ENCODE results near the gene SNAP29. TPM values are rescaled to one million over a fixed set of nuclear protein-coding genes. Genes with fewer than 3 reads are reported as not detected.

SNAP29 gene
- total RNA-seq, 4 donors from 2014 or later, result 19.1 to 29.8 (median 22.8) TPM

DNA sequence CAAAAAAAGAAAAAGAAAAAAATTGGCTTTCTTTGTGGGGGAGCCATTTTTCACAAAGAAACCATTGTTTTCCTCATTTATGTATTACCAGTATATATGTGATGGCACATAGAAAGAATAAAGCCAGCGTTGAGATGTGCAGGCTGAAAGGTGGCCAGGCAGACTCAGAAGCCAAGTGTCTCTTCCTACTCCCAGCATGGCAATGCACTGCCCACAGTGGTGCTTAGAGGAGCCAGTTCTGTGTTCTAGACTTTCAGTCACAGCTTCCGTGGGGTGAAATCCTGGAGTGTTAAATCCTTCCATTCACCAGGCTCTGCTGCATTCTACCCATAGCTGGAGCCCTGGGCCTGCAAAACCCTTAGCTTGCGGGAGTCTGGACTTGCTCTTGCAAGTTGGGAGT, 18.9 kb downstream of the SNAP29 start:
- TF ChIP-seq EP300 (IDR thresholded peaks at IDR 0.05) (no peak), POLR2A (IDR thresholded peaks at IDR 0.05) (no peak), POLR2AphosphoS5 (IDR thresholded peaks at IDR 0.05) (no peak)
- TF ChIP-seq, protein P1, sequence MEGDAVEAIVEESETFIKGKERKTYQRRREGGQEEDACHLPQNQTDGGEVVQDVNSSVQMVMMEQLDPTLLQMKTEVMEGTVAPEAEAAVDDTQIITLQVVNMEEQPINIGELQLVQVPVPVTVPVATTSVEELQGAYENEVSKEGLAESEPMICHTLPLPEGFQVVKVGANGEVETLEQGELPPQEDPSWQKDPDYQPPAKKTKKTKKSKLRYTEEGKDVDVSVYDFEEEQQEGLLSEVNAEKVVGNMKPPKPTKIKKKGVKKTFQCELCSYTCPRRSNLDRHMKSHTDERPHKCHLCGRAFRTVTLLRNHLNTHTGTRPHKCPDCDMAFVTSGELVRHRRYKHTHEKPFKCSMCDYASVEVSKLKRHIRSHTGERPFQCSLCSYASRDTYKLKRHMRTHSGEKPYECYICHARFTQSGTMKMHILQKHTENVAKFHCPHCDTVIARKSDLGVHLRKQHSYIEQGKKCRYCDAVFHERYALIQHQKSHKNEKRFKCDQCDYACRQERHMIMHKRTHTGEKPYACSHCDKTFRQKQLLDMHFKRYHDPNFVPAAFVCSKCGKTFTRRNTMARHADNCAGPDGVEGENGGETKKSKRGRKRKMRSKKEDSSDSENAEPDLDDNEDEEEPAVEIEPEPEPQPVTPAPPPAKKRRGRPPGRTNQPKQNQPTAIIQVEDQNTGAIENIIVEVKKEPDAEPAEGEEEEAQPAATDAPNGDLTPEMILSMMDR (IDR thresholded peaks at IDR 0.05), result no peak
- H3K36me3 ChIP-seq, result peaks cover 68% of the 10 kb centered on the region
- 86% methylated on average over 3 of the region's 3 CpGs for WGBS
- DNase-seq (ENCODE audit: low spot score in 2 of 2), result no peak
- no peaks in the 10 kb centered on the region for H3K4me1 ChIP-seq
- no peaks in the 10 kb centered on the region for H3K9me3 ChIP-seq
- H3K27me3 ChIP-seq, result no peaks in the 10 kb centered on the region
- no peak overlapping the region for H3K4me3 ChIP-seq
- no peak overlapping the region for H3K27ac ChIP-seq

DNA sequence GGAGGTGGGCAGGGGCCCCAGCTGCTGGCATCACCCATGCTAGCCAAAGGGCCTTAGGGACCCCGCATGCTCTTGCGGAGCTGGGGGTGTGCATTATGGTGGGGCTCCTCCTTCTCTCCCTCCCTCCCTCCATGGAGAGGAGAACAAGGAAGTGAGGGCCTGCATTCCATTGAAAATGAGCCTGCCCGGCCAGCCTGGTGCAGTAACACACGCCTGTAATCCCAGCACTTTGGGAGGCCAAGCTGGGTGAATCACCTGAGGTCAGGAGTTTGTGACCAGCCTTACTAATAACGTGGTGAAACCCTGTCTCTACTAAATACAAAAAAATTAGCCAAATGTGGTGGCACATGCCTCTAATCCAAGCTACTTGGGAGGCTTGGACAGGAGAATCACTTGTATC, 22.4 kb downstream of the SNAP29 start:
- Histone ChIP-seq H3K27me3 (no peaks in the 10 kb centered on the region), H3K36me3 (peaks cover 65% of the 10 kb centered on the region), H3K27ac (no peak overlapping the region), H3K4me1 (peaks cover 5% of the 10 kb centered on the region), H3K9me3 (no peaks in the 10 kb centered on the region), H3K4me3 (no peak overlapping the region)
- 91% methylated on average over 5 of the region's 5 CpGs for WGBS
- no peak for DNase-seq (ENCODE audit: low spot score in 2 of 2)
- no peak for TF ChIP-seq EP300 (IDR thresholded peaks at IDR 0.05)
- no peak for TF ChIP-seq POLR2AphosphoS5 (IDR thresholded peaks at IDR 0.05)
- no peak for TF ChIP-seq POLR2A (IDR thresholded peaks at IDR 0.05)
- TF ChIP-seq, protein P1 (IDR thresholded peaks at IDR 0.05), result no peak

DNA sequence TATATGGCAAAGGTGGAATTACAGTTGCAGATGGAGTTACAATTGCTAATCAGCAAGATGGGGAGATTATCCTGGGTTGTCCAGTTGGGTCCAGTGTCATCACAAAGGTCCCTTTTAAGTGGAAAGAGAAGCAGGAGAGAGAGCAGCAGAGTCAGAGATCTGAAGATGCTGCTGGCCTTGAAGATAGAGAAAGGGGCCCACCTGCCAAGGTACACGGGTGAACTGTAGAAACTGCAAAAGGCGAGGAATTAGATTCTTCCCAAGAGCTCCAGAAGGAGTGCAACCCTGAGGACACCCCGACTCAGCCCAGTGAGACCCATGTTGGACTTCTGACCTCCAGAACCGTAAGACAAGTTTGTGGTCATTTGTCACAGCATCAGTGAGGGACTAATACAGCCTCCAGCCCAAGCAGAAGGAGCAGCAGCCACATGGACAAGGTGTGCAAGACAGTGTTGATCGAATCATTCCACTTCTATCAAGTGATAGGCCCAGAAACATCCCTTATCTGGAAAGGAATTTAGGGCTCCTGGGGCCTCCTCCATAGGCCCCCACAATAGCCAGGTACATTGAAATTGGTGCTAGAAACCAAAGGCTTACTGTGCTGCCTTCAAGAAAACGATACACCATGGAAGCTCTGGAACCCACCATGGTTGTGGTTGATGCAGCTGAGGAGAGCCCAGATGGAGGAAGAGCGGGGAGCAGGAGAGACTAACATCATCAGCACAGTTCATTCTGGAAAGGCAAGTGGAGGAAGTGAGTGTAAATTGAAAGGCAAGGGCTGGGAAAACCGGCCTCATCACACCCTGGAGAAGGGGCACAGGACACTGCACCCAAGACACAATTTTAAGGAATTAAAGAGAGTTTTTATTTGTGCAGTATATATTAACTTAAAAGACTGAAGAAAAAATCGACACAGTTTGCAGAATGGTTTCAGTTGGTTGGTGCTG, 23.3 kb downstream of the SNAP29 start:
- H3K36me3 ChIP-seq, result peaks cover 66% of the 10 kb centered on the region
- TF ChIP-seq POLR2A (IDR thresholded peaks at IDR 0.05), result no peak
- no peak for TF ChIP-seq POLR2AphosphoS5 (IDR thresholded peaks at IDR 0.05)
- TF ChIP-seq, protein P1 (IDR thresholded peaks at IDR 0.05), result no peak
- TF ChIP-seq EP300 (IDR thresholded peaks at IDR 0.05), result no peak
- H3K4me1 ChIP-seq, result peaks cover 5% of the 10 kb centered on the region
- no peak overlapping the region for H3K27ac ChIP-seq
- 85% methylated on average over 9 of the region's 9 CpGs for WGBS
- DNase-seq (ENCODE audit: low spot score in 2 of 2), result no peak
- H3K27me3 ChIP-seq, result no peaks in the 10 kb centered on the region
- no peak overlapping the region for H3K4me3 ChIP-seq
- H3K9me3 ChIP-seq, result no peaks in the 10 kb centered on the region

DNA sequence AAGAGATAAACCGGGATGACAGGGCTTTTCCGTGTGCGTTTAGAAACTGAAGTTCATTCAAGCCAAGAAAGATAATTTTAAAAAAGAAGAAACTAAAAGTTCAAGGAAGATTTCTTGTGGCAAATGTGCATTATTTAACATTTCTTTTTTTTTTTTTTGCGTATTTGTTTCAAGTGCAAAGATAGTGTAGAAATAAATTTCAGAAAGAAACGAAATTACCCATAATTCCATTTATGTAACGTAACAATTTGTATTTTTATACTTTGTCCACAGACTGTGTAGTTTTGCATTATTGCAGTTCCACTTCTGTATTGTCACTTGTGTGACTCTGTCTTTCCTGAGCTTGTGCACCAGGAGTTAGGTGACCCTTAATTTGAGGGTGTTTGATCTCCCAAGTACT, 24.0 kb downstream of the SNAP29 start:
- peaks cover 67% of the 10 kb centered on the region for H3K36me3 ChIP-seq
- no peaks in the 10 kb centered on the region for H3K9me3 ChIP-seq
- no peak for DNase-seq (ENCODE audit: low spot score in 2 of 2)
- no peaks in the 10 kb centered on the region for H3K27me3 ChIP-seq
- no peak overlapping the region for H3K27ac ChIP-seq
- 90% methylated on average over 6 of the region's 6 CpGs for WGBS
- peaks cover 5% of the 10 kb centered on the region for H3K4me1 ChIP-seq
- no peak overlapping the region for H3K4me3 ChIP-seq
- TF ChIP-seq POLR2AphosphoS5 (IDR thresholded peaks at IDR 0.05) (no peak), EP300 (IDR thresholded peaks at IDR 0.05) (no peak), POLR2A (IDR thresholded peaks at IDR 0.05) (no peak)
- TF ChIP-seq, protein P1 (IDR thresholded peaks at IDR 0.05), result no peak

DNA sequence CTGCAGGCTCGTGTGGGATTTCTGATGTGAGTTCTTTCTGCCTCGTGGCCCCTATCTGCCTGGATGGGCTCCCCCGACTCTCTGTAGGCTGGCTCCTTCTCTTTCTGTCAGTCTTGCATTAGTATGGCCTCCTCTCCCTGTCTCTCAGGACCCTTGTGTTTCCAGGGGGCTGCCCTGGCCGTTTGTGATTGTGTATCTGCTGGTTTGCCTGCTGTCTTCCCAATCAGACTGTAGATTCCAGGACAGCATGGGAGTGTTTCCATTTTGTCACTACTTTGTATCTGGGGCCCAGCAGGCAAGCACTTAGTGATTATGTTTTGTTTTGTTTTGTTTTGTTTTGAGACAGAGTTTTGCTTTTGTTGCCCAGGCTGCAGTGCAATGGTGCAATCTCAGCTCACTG, 25.6 kb downstream of the SNAP29 start:
- Histone ChIP-seq H3K9me3 (no peaks in the 10 kb centered on the region), H3K4me1 (peaks cover 5% of the 10 kb centered on the region), H3K27ac (no peak overlapping the region), H3K4me3 (no peak overlapping the region), H3K36me3 (peaks cover 76% of the 10 kb centered on the region), H3K27me3 (no peaks in the 10 kb centered on the region)
- no peak for DNase-seq (ENCODE audit: low spot score in 2 of 2)
- TF ChIP-seq EP300 (IDR thresholded peaks at IDR 0.05), result no peak
- no peak for TF ChIP-seq POLR2AphosphoS5 (IDR thresholded peaks at IDR 0.05)
- no peak for TF ChIP-seq POLR2A (IDR thresholded peaks at IDR 0.05)
- TF ChIP-seq, protein P1 (IDR thresholded peaks at IDR 0.05), result no peak
- WGBS, result 76% methylated on average over 4 of the region's 4 CpGs

All from suprapubic skin (tissue), 4 donors.